SH-SY5Y (cell line): ENCODE results near the gene GPR82.

Source experiments
- GATA2 ChIP-seq: IDR thresholded peaks from 2 replicates; pipeline ENCODE4 v1.6.1; 2011; ENCODE audit warnings: mild to moderate bottlenecking, low read depth, low read length
- GATA3 ChIP-seq: IDR thresholded peaks from 2 replicates; pipeline ENCODE4 v1.6.1; 2011; ENCODE audit warnings: low read depth, mild to moderate bottlenecking, low read length, moderate library complexity

DNA sequence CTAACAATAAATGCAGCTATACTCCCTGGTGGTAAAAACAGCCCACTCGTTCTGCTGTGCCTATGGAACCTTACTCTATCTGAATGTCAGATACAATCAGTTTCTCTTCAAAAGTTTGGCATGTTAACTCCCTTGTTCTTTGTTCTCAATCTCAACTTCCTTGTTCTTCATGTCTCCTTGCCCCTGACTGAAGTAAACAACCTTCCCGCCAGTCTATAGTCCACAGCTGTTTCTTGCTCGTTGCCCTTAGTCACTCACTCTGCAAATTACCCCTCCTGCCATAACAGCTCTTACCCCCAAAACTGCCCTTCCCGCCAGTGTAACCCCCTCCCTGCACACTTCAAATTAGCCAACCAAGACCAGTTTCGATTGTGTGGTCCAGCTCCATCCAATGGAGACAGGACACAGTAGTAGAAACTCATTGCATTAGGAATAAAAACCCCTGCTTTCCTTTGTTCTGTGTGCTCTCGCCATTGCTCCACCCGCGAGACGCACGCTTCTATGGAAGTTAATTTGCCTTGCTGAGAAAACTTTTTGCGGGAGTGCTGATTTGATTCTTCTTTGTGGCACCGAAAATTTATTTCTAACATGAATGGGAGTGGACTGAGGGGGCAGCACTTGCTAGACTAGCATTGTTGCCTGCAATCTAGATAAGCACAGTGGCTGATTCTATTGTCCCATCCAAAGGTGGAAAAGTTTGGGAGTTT lies 7.1 kb upstream of the GPR82 start:
- TF ChIP-seq GATA2 = no peak
- no peak for TF ChIP-seq GATA3
